H9 (cell line): Measurements from ENCODE around the gene SCRG1. TPM values are rescaled to one million over a fixed set of nuclear protein-coding genes. Genes with fewer than 3 reads are reported as not detected.

Experiments used
- DNase-seq: peaks from one replicate; pipeline ENCODE4 v3.0.0-alpha.2; 2017
- H2AFZ ChIP-seq: one replicate; pipeline ENCODE4 v1.6.1; 2013; ENCODE audit warnings: mild to moderate bottlenecking, low read length, control low read depth, moderate library complexity
- H2AK5ac ChIP-seq: 2 replicates; pipeline ENCODE4 v1.6.1; 2013; ENCODE audit warnings: low read length, control low read depth, mixed read lengths; ENCODE audit not compliant: insufficient read length
- H2BK120ac ChIP-seq: one replicate; pipeline ENCODE4 v1.6.1; 2013; ENCODE audit warnings: low read depth, mild to moderate bottlenecking, low read length, control low read depth, inconsistent platforms; ENCODE audit not compliant: poor library complexity, severe bottlenecking
- H2BK12ac ChIP-seq: 2 replicates; pipeline ENCODE4 v1.6.1; 2013; ENCODE audit warnings: low read length, control low read depth, mixed read lengths, low read depth; ENCODE audit not compliant: insufficient read length
- H2BK15ac ChIP-seq: 2 replicates; pipeline ENCODE4 v1.6.1; 2013; ENCODE audit warnings: low read depth, low read length, control low read depth
- H2BK20ac ChIP-seq: one replicate; pipeline ENCODE4 v1.6.1; 2013; ENCODE audit warnings: low read depth, mild to moderate bottlenecking, low read length, control low read depth, inconsistent platforms; ENCODE audit not compliant: poor library complexity, severe bottlenecking
- H2BK5ac ChIP-seq: 2 replicates; pipeline ENCODE4 v1.6.1; 2013; ENCODE audit warnings: low read length, control low read depth, mixed read lengths; ENCODE audit not compliant: insufficient read length
- H3K14ac ChIP-seq: 2 replicates; pipeline ENCODE4 v1.6.1; 2013; ENCODE audit warnings: low read length, control low read depth; ENCODE audit not compliant: insufficient read depth
- H3K18ac ChIP-seq: 2 replicates; pipeline ENCODE4 v1.6.1; 2013; ENCODE audit warnings: low read depth, mild to moderate bottlenecking, mixed read lengths, low read length, control low read depth; ENCODE audit not compliant: insufficient read length
- H3K23ac ChIP-seq: 2 replicates; pipeline ENCODE4 v1.6.1; 2013; ENCODE audit warnings: low read length, control low read depth, mixed read lengths, low read depth; ENCODE audit not compliant: insufficient read length
- H3K23me2 ChIP-seq: 2 replicates; pipeline ENCODE4 v1.6.1; 2013; ENCODE audit warnings: low read depth, mild to moderate bottlenecking, mixed read lengths, low read length, control low read depth; ENCODE audit not compliant: insufficient read length, poor library complexity, severe bottlenecking
- H3K27ac ChIP-seq: 2 replicates; pipeline ENCODE4 v1.5.1; 2013; ENCODE audit warnings: low read length, control low read depth, mixed read lengths, low read depth; ENCODE audit not compliant: insufficient read length
- H3K27me3 ChIP-seq: 2 replicates; pipeline ENCODE4 v1.6.1; 2013; ENCODE audit warnings: low read length, control low read depth, inconsistent platforms; ENCODE audit not compliant: insufficient read depth
- H3K4ac ChIP-seq: 2 replicates; pipeline ENCODE4 v1.6.1; 2013; ENCODE audit warnings: low read depth, mild to moderate bottlenecking, control low read depth, inconsistent platforms, low read length, moderate library complexity
- H3K4me1 ChIP-seq: 2 replicates; pipeline ENCODE4 v1.6.1; 2013; ENCODE audit warnings: low read length, control low read depth, inconsistent platforms; ENCODE audit not compliant: insufficient read depth
- H3K4me2 ChIP-seq: 2 replicates; pipeline ENCODE4 v1.6.1; 2013; ENCODE audit warnings: low read length, control low read depth, mixed read lengths; ENCODE audit not compliant: insufficient read length, insufficient read depth
- H3K56ac ChIP-seq: 2 replicates; pipeline ENCODE4 v1.6.1; 2013; ENCODE audit warnings: low read depth, mild to moderate bottlenecking, mixed read lengths, low read length, control low read depth; ENCODE audit not compliant: insufficient read length
- H3K79me1 ChIP-seq: 2 replicates; pipeline ENCODE4 v1.6.1; 2013; ENCODE audit warnings: low read depth, mild to moderate bottlenecking, moderate library complexity, low read length, control low read depth, inconsistent platforms; ENCODE audit not compliant: insufficient read depth, poor library complexity, severe bottlenecking
- H3K79me2 ChIP-seq: 2 replicates; pipeline ENCODE4 v1.6.1; 2013; ENCODE audit warnings: low read length, control low read depth, inconsistent platforms; ENCODE audit not compliant: insufficient read depth
- H3K9ac ChIP-seq: 2 replicates; pipeline ENCODE4 v1.6.1; 2013; ENCODE audit warnings: low read length, control low read depth, mixed read lengths; ENCODE audit not compliant: insufficient read length; ENCODE audit errors: extremely low read depth
- H3K9me3 ChIP-seq: one replicate; pipeline ENCODE4 v1.6.1; 2013; ENCODE audit warnings: low read depth, low read length, inconsistent platforms; ENCODE audit not compliant: control insufficient read depth
- H3T11ph ChIP-seq: one replicate; pipeline ENCODE4 v1.6.1; 2013; ENCODE audit warnings: mild to moderate bottlenecking, low read length, control low read depth, inconsistent platforms
- H4K20me1 ChIP-seq: one replicate; pipeline ENCODE4 v1.6.1; 2013; ENCODE audit not compliant: control insufficient read depth, insufficient read length, insufficient read depth
- H4K5ac ChIP-seq: 2 replicates; pipeline ENCODE4 v1.6.1; 2013; ENCODE audit warnings: low read depth, mild to moderate bottlenecking, mixed read lengths, low read length, control low read depth; ENCODE audit not compliant: insufficient read length
- H4K8ac ChIP-seq: replicated peaks from 2 replicates; pipeline ENCODE4 v1.6.1; 2013; ENCODE audit warnings: low read length, control low read depth, mixed read lengths, low read depth; ENCODE audit not compliant: insufficient read length
- H4K91ac ChIP-seq: 2 replicates; pipeline ENCODE4 v1.6.1; 2013; ENCODE audit warnings: low read depth, mild to moderate bottlenecking, moderate library complexity, mixed read lengths, low read length, control low read depth; ENCODE audit not compliant: insufficient read length
- H3K27ac Mint-ChIP-seq, 3 experiments: 2 replicates in 2 of 3; 3 replicates in 1 of 3; pipeline ENCODE4 v1.8.0; 2020 to 2021; ENCODE audit warnings: mixed read lengths in 3 of 3, mild to moderate bottlenecking in 1 of 3, moderate library complexity in 1 of 3
- H3K27me3 Mint-ChIP-seq: 2 replicates; pipeline ENCODE4 v1.8.0; 2021; ENCODE audit warnings: low read depth, mild to moderate bottlenecking, moderate library complexity, mixed read lengths
- H3K36me3 Mint-ChIP-seq, 3 experiments: 2 replicates in 2 of 3; 3 replicates in 1 of 3; pipeline ENCODE4 v1.8.0; 2020 to 2021; ENCODE audit warnings: low read depth in 3 of 3, mixed read lengths in 3 of 3; ENCODE audit not compliant: insufficient read depth in 1 of 3
- H3K4me1 Mint-ChIP-seq, 2 experiments: 2 replicates each; pipeline ENCODE4 v1.8.0; 2020; ENCODE audit warnings: mixed read lengths in 2 of 2
- H3K4me3 Mint-ChIP-seq, 2 experiments: 2 replicates in 1 of 2; 3 replicates in 1 of 2; pipeline ENCODE4 v1.8.0; 2020 to 2021; ENCODE audit warnings: mild to moderate bottlenecking in 2 of 2, mixed read lengths in 2 of 2, moderate library complexity in 1 of 2
- H3K9me3 Mint-ChIP-seq, 2 experiments: 2 replicates in 1 of 2; 3 replicates in 1 of 2; pipeline ENCODE4 v1.8.0; 2020; ENCODE audit warnings: mild to moderate bottlenecking in 2 of 2, mixed read lengths in 2 of 2, moderate library complexity in 1 of 2
- WGBS: extraction: QIAGEN DNeasy Blood & Tissue Kit; methylation state at CpG from one replicate; pipeline ENCODE4 v1.1.7; 2013; ENCODE audit warnings: missing lambda C conversion rate, low lambda C conversion rate, mixed read lengths; ENCODE audit not compliant: insufficient read length; ENCODE audit errors: extremely low coverage; 5-methylcytosine and 5-hydroxymethylcytosine counted together
- total RNA-seq: library from RNA; stranded (reverse); gene quantifications from 2 replicates; pipeline ENCODE4 v1.2.1, GENCODE V29; 2021
- TF ChIP-seq, protein P1 (sequence below): fragments of 200-600 bp; sonication (generic); conservative IDR thresholded peaks from 3 replicates; pipeline ENCODE4 v1.8.0; 2021; ENCODE audit warnings: antibody characterized with exemption, mild to moderate bottlenecking

SCRG1 gene
- total RNA-seq, 1 experiment from 2014 or later: not detected

DNA sequence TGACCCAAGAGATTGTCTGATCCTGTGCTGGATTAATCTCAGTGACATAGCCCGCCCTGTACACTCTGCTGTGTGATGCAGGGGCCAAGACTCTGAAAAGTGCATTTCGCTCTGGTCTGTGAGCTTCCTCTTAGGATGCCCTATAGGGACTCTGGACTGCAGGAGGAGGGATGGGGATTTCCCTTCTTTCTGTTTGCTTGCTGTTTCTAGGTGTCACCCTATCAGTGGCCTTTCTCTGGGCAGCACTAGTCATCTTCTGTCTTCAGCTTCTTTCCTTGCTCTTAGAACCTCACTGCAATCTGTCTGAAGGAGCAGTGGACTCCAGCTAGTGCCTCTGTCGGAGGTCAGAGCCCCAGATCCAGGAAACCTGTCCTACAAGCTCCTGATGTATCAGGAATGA, 34.5 kb upstream of the SCRG1 start:
- H3K4me2 ChIP-seq: no peak overlapping the region
- peaks cover 4% of the 10 kb centered on the region for H3K4me1 ChIP-seq
- H3K18ac ChIP-seq: no peak overlapping the region
- H3K9me3 ChIP-seq: no peaks in the 10 kb centered on the region
- no CpG with 5 or more reads among the region's 3 CpGs for WGBS
- H2BK12ac ChIP-seq: no peak overlapping the region
- H2BK5ac ChIP-seq: no peak overlapping the region
- Mint-ChIP-seq H3K9me3 (no peaks in the 10 kb centered on the region; a peak in 1 of 5 replicates), H3K36me3 (no peaks in the 10 kb centered on the region; a peak in 1 of 7 replicates), H3K27me3 (peaks cover 18% of the 10 kb centered on the region), H3K4me1 (peaks cover 20 to 21% of the 10 kb centered on the region in 2 experiments), H3K27ac (no peak overlapping the region; a peak in 1 of 7 replicates), H3K4me3 (no peak overlapping the region)
- no peak overlapping the region for H2AFZ ChIP-seq
- no peak for DNase-seq
- H3K27ac ChIP-seq: no peak overlapping the region
- H3K9ac ChIP-seq: no peak overlapping the region
- no peaks in the 10 kb centered on the region for H4K20me1 ChIP-seq
- no peaks in the 10 kb centered on the region for H3K79me2 ChIP-seq
- H3T11ph ChIP-seq: no peak overlapping the region
- TF ChIP-seq, protein P1, sequence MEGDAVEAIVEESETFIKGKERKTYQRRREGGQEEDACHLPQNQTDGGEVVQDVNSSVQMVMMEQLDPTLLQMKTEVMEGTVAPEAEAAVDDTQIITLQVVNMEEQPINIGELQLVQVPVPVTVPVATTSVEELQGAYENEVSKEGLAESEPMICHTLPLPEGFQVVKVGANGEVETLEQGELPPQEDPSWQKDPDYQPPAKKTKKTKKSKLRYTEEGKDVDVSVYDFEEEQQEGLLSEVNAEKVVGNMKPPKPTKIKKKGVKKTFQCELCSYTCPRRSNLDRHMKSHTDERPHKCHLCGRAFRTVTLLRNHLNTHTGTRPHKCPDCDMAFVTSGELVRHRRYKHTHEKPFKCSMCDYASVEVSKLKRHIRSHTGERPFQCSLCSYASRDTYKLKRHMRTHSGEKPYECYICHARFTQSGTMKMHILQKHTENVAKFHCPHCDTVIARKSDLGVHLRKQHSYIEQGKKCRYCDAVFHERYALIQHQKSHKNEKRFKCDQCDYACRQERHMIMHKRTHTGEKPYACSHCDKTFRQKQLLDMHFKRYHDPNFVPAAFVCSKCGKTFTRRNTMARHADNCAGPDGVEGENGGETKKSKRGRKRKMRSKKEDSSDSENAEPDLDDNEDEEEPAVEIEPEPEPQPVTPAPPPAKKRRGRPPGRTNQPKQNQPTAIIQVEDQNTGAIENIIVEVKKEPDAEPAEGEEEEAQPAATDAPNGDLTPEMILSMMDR: no peak
- no peak overlapping the region for H4K91ac ChIP-seq
- no peak overlapping the region for H2BK15ac ChIP-seq
- H2BK120ac ChIP-seq: no peak overlapping the region
- no peak overlapping the region for H4K8ac ChIP-seq
- no peak overlapping the region for H3K14ac ChIP-seq
- no peaks in the 10 kb centered on the region for H3K79me1 ChIP-seq
- no peak overlapping the region for H2AK5ac ChIP-seq
- no peak overlapping the region for H3K23ac ChIP-seq
- no peaks in the 10 kb centered on the region for H3K23me2 ChIP-seq
- no peaks in the 10 kb centered on the region for H3K27me3 ChIP-seq
- H3K4ac ChIP-seq: no peak overlapping the region
- H4K5ac ChIP-seq: no peak overlapping the region
- H2BK20ac ChIP-seq: no peak overlapping the region
- no peak overlapping the region for H3K56ac ChIP-seq
